Hepatocyte (in vitro differentiated cells): ENCODE data around the gene SLC25A38.

ENCODE experiments used
- CTCF ChIP-seq: fragments of 200-600 bp; sonication (generic); IDR thresholded peaks from 2 replicates; pipeline ENCODE4 v1.5.1; 2016; ENCODE audit warnings: antibody characterized with exemption, mild to moderate bottlenecking; ENCODE audit not compliant: poor library complexity
- EZH2 ChIP-seq: fragments of 200-600 bp; sonication (generic); IDR thresholded peaks from 2 replicates; pipeline ENCODE4 v1.6.1; 2016; ENCODE audit warnings: antibody characterized with exemption, mild to moderate bottlenecking, borderline replicate concordance

DNA sequence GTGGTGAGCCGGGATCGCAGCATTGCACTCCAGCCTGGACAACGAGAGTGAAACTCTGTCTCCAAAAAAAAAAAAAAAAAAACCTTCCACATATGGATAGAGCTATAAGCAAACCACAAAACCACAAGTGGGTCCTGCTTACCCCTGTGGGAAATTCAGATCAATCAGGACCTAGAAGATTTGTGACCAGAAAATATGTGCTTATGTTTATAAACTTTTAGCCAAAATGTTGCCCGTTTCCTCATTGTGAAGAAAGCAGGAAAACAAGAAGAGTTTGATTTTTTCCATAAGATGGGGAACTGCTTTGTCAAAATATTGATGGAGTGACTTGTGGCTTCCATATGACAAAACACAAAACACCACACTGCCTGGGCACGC, 3.4 kb upstream of the SLC25A38 start:
- no peak for TF ChIP-seq EZH2
- TF ChIP-seq CTCF = no peak
